GM23248 (cell line): ENCODE results near the gene XRCC4. TPM values are rescaled to one million over a fixed set of nuclear protein-coding genes. Genes with fewer than 3 reads are reported as not detected.

Experiments
- DNase-seq: peaks from one replicate; pipeline ENCODE4 v3.0.0-alpha.2; 2015
- H2AFZ ChIP-seq: fragments of 200-600 bp; sonication (generic); 2 replicates; pipeline ENCODE4 v1.6.1; 2016; ENCODE audit warnings: antibody characterized with exemption
- H3F3A ChIP-seq: fragments of 200-600 bp; sonication (generic); 2 replicates; pipeline ENCODE4 v1.6.1; 2016; ENCODE audit warnings: mild to moderate bottlenecking, antibody characterized with exemption, mixed run types; ENCODE audit not compliant: insufficient read depth
- H3K27ac ChIP-seq: fragments of 200-600 bp; sonication (generic); 2 replicates; pipeline ENCODE4 v1.5.1; 2016; ENCODE audit warnings: mild to moderate bottlenecking
- H3K27me3 ChIP-seq: fragments of 200-600 bp; sonication (generic); replicated peaks from 2 replicates; pipeline ENCODE4 v1.6.1; 2016; ENCODE audit warnings: mild to moderate bottlenecking; ENCODE audit not compliant: insufficient read depth
- H3K36me3 ChIP-seq: fragments of 200-600 bp; sonication (generic); 2 replicates; pipeline ENCODE4 v1.6.1; 2016; ENCODE audit warnings: low read depth, mild to moderate bottlenecking
- H3K4me1 ChIP-seq: fragments of 200-600 bp; sonication (generic); 2 replicates; pipeline ENCODE4 v1.6.1; 2016; ENCODE audit warnings: mild to moderate bottlenecking; ENCODE audit not compliant: insufficient read depth
- H3K4me2 ChIP-seq: fragments of 200-600 bp; sonication (generic); one replicate; pipeline ENCODE4 v1.6.1; 2016; ENCODE audit warnings: mild to moderate bottlenecking; ENCODE audit not compliant: unreplicated experiment
- H3K4me3 ChIP-seq: fragments of 200-600 bp; sonication (generic); 2 replicates; pipeline ENCODE4 v1.5.1; 2016; ENCODE audit warnings: mild to moderate bottlenecking
- H3K79me2 ChIP-seq: fragments of 200-600 bp; sonication (generic); 2 replicates; pipeline ENCODE4 v1.6.1; 2016; ENCODE audit warnings: mild to moderate bottlenecking; ENCODE audit not compliant: insufficient read depth
- H3K9ac ChIP-seq: fragments of 200-600 bp; sonication (generic); 2 replicates; pipeline ENCODE4 v1.6.1; 2016; ENCODE audit warnings: mild to moderate bottlenecking
- H3K9me2 ChIP-seq: fragments of 200-600 bp; sonication (generic); 2 replicates; pipeline ENCODE4 v1.6.1; 2016; ENCODE audit warnings: mixed run types, mild to moderate bottlenecking, moderate library complexity; ENCODE audit not compliant: insufficient read depth
- H3K9me3 ChIP-seq: fragments of 200-600 bp; sonication (generic); one replicate; pipeline ENCODE4 v1.6.1; 2017; ENCODE audit warnings: low read depth
- H4K20me1 ChIP-seq: fragments of 200-600 bp; sonication (generic); 2 replicates; pipeline ENCODE4 v1.6.0; 2016; ENCODE audit not compliant: insufficient read depth
- EZH2 ChIP-seq: fragments of 200-600 bp; sonication (generic); IDR thresholded peaks from 2 replicates; pipeline ENCODE4 v1.6.1; 2018; ENCODE audit warnings: antibody characterized with exemption, mild to moderate bottlenecking; ENCODE audit not compliant: insufficient read depth, poor library complexity, severe bottlenecking
- EZH2phosphoT487 ChIP-seq: fragments of 200-600 bp; sonication (generic); IDR thresholded peaks from 2 replicates; pipeline ENCODE4 v1.6.1; 2018; ENCODE audit warnings: antibody characterized with exemption, moderate library complexity, mild to moderate bottlenecking, low read depth; ENCODE audit not compliant: insufficient read depth
- WGBS, 2 experiments: methylation state at CpG; one replicate each; pipeline ENCODE4 v1.1.6; 2015 to 2017; ENCODE audit warnings: low lambda C conversion rate in 2 of 2, low coverage in 1 of 2; ENCODE audit errors: missing lambda C conversion rate in 2 of 2; 5-methylcytosine and 5-hydroxymethylcytosine counted together
- in situ Hi-C: fragments of 300-500 bp; cut with MboI; formaldehyde crosslinking; loops from 2 replicates; pipeline ENCODE4 v1.15.0; 2020
- polyA plus RNA-seq: library from polyadenylated mRNA; unstranded; fragments of >200 nt; fragmentation: Nextera tagmentation; extraction: Ambion mirVana; gene quantifications from 2 replicates; pipeline ENCODE4 v1.2.1, GENCODE V29; 2016
- total RNA-seq: library from RNA; depleted of rRNA; stranded (reverse); fragments of >200 nt; shearing (Covaris generic); gene quantifications from 2 replicates; pipeline ENCODE4 v1.2.3, GENCODE V29; 2014

The XRCC4 gene
- total and polyA plus RNA-seq, 2 experiments from 2014 or later, result 11.5 to 11.7 TPM

DNA sequence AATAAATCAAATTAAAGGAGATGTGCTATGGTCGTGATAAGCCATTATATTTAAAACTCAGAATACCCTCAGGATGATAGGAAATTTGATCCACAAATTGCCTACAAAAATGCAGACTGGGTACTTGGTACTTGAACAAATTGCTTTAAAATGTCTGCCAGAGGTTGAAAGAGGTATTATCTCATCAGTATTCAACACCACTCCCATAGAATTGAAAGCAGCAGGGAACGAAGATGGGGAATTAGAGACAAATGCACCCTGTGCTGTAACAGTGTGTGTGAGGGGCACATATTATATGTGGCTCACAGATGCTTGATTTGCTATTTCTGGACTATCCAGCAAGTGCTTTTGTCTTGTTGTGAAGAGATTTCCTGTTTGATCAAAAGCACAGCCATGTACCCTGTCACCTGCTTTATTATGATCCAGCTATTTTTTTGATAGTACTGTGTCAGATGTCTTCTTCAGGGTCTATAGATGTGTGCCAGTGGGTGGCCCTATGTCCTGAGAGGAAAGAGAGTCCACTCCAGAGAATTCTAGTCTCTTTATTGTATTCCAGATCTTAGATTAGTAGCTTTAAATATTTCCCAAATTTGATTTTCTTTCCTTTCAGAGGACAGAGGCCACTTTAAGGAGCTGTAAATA lies 120.1 kb downstream of the XRCC4 start:
- Histone ChIP-seq H3K9me2 (no peaks in the 10 kb centered on the region), H3K4me2 (no peak overlapping the region), H3K27me3 (no peaks in the 10 kb centered on the region), H3K9me3 (no peaks in the 10 kb centered on the region), H4K20me1 (no peaks in the 10 kb centered on the region), H3K27ac (no peak overlapping the region), H2AFZ (no peak overlapping the region), H3K4me3 (no peak overlapping the region), H3K36me3 (no peaks in the 10 kb centered on the region), H3K4me1 (no peaks in the 10 kb centered on the region), H3F3A (no peaks in the 10 kb centered on the region), H3K9ac (no peak overlapping the region), H3K79me2 (no peaks in the 10 kb centered on the region)
- DNase-seq, result no peak
- TF ChIP-seq EZH2, result no peak
- TF ChIP-seq EZH2phosphoT487, result no peak
- WGBS, 2 experiments, result 82 to 90% methylated on average over 2 of the region's 2 CpGs
- in situ Hi-C loops, result no loop called here

DNA sequence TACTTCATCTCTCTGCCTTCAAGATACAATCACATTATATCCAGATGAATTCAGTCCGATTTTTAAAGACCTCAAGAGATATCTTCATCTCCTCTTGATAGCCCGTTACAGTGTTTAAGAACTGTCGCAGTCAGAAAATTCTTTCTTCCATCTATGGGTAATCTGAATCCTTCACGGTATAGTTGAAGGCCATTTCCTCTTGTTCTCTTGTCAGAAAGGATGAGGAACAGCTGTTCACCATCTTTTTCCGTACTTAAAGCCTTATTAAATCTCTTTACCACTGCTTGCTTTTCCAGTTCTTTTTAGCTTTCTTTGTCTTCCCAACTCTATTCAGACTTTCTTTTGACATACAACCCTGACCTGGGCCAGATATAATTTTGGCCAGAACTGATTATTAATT lies 121.8 kb downstream of the XRCC4 start:
- Histone ChIP-seq H3K79me2 (no peaks in the 10 kb centered on the region), H3K9ac (no peak overlapping the region), H3K27me3 (no peaks in the 10 kb centered on the region), H4K20me1 (no peaks in the 10 kb centered on the region), H3K4me3 (no peak overlapping the region), H3K27ac (no peak overlapping the region), H2AFZ (no peak overlapping the region), H3K4me1 (no peaks in the 10 kb centered on the region), H3K9me3 (no peaks in the 10 kb centered on the region), H3K36me3 (no peaks in the 10 kb centered on the region), H3F3A (no peaks in the 10 kb centered on the region), H3K9me2 (no peaks in the 10 kb centered on the region), H3K4me2 (no peak overlapping the region)
- TF ChIP-seq EZH2, result no peak
- TF ChIP-seq EZH2phosphoT487, result no peak
- DNase-seq, result no peak
- 74 to 79% methylated on average over 5 of the region's 5 CpGs for WGBS, 2 experiments
- in situ Hi-C loops, result no loop called here

DNA sequence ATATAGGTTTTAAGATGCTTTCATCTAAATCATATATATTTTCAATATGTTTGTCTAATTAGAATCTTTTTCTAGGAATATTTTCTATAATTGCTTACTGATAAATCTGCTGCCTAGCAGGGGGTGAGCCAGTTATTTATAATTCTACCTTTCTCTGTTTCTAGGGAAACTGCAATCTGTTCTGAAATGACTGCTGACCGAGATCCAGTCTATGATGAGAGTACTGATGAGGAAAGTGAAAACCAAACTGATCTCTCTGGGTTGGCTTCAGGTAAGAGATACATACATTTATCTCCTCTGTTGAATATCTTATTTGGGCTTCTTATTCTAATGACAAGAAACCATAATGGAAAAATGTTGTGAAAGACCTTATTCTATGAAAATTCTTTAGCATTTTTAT lies 127.3 kb downstream of the XRCC4 start:
- no peak overlapping the region for H2AFZ ChIP-seq
- H3K27ac ChIP-seq, result no peak overlapping the region
- no peaks in the 10 kb centered on the region for H3K79me2 ChIP-seq
- no peaks in the 10 kb centered on the region; the same call in 1 of the 2 replicates for H3K9me2 ChIP-seq
- no peak overlapping the region for H3K4me3 ChIP-seq
- no peak for DNase-seq
- H3K4me1 ChIP-seq, result no peaks in the 10 kb centered on the region
- no peaks in the 10 kb centered on the region for H4K20me1 ChIP-seq
- H3K9me3 ChIP-seq, result no peaks in the 10 kb centered on the region
- in situ Hi-C loops, result no loop called here
- no peaks in the 10 kb centered on the region for H3K36me3 ChIP-seq
- 87 to 96% methylated on average over 1 of the region's 1 CpG for WGBS, 2 experiments
- H3K4me2 ChIP-seq, result no peak overlapping the region
- no peaks in the 10 kb centered on the region for H3F3A ChIP-seq
- no peaks in the 10 kb centered on the region for H3K27me3 ChIP-seq
- TF ChIP-seq EZH2, result no peak
- no peak for TF ChIP-seq EZH2phosphoT487
- no peak overlapping the region for H3K9ac ChIP-seq

DNA sequence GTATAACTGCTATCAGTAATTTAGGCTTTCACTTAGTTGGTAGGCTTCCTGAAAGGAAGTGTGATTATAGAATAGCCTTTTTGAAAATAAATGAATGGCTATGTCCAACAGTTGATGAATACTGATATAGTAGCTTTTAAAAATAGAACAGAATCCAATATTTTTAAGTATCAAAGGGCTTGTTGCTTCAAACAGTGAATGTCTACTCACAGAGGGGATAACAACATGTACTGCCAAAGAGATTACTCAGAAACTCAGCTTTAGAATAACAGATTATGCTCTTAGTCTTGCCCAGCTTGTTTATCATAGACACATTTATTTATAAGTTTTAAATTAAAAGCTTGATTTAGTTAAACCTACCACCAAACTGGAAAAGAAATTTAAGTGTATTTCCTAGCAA lies 132.6 kb downstream of the XRCC4 start:
- Histone ChIP-seq H4K20me1 (no peaks in the 10 kb centered on the region), H3K9me2 (no peaks in the 10 kb centered on the region; the same call in 1 of the 2 replicates), H3K4me1 (no peaks in the 10 kb centered on the region), H2AFZ (no peak overlapping the region), H3F3A (no peaks in the 10 kb centered on the region), H3K36me3 (no peaks in the 10 kb centered on the region), H3K4me3 (no peak overlapping the region), H3K9ac (no peak overlapping the region), H3K27ac (no peak overlapping the region), H3K4me2 (no peak overlapping the region), H3K9me3 (no peaks in the 10 kb centered on the region), H3K27me3 (no peaks in the 10 kb centered on the region), H3K79me2 (no peaks in the 10 kb centered on the region)
- in situ Hi-C loops, result no loop called here
- DNase-seq, result no peak
- TF ChIP-seq EZH2 (no peak), EZH2phosphoT487 (no peak)

DNA sequence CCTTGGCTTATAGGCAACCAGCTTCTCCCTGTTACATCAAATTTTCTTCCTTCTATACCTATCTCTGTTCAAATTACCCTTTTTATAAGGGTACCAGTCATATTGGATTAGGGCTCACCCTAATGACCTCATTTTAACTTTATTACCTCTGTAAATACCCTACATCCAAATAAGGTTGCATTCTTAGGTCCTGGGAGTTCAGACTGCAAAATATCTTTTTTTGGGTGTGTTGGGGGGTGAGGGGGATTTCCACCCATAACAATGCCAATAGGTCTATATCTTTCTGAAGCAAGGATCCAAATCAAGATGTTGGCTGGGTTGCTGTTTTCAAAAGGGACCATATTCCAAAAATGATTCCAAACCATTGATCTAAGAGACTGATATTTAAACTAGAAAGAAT lies 141.7 kb downstream of the XRCC4 start:
- Histone ChIP-seq H3K27me3 (no peaks in the 10 kb centered on the region), H3K9ac (no peak overlapping the region), H3K4me3 (no peak overlapping the region), H4K20me1 (no peaks in the 10 kb centered on the region), H3K36me3 (no peaks in the 10 kb centered on the region), H3K9me2 (no peaks in the 10 kb centered on the region), H2AFZ (no peak overlapping the region), H3K79me2 (no peaks in the 10 kb centered on the region), H3K4me1 (no peaks in the 10 kb centered on the region), H3K9me3 (no peaks in the 10 kb centered on the region), H3K27ac (no peak overlapping the region), H3F3A (no peaks in the 10 kb centered on the region), H3K4me2 (no peak overlapping the region)
- TF ChIP-seq EZH2phosphoT487 (no peak), EZH2 (no peak)
- no peak for DNase-seq
- in situ Hi-C loops, result no loop called here
